SW 1271 (cell line): ENCODE data around the gene ZNF791.
"Not testable (repeated sequence)": the region's sequence is repeated elsewhere in the genome, so short reads cannot be mapped to it uniquely, and the experiment has no call there.

ENCODE experiments used
- DNase-seq, 2 experiments: peaks; one replicate each; lab custom pipeline; 2025; lab: John Stamatoyannopoulos, UW

Gene ZNF791

DNA sequence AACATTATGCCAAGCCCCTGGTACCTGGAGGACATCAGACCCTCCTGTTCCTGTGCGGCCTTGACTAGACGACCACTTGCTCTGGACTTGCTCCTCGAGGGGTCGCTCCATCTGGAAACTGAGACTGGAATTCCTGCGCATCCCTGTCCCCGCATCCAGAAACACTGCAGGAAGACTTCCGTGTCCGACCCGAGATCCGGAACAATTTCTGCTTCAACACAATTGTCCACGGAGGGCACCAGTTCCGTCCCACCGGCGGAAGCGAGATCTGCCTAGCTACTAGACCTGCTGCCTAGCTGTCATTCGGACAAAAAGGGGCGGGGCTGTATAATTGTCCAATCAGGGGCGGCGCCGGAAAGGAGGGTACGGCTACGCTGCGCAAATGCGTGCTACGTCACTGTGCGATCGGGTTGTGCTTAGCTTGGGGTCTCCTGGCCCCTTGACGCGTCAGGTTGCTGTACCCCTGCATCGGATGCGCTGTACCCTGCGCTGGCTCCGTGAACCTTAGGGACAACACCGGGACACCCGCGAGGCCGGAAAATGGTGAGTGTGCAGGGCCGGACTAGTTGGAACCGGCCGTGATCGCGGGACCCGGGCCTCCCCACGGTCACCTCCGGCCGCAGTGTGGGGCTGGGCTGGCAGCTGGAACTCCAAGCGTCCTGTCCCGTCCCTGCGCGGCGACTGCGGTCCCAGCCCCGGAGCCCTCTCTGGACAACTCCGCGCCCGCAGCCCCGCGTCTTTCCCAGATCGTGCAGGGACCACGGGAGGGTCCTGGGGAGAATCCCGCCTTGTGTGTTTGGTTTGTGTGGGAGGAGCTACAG is at the start of gene ZNF791, which contains the start of gene ZNF490:
TSS of gene ZNF791 (plus strand) at position 381 of the 821 bp plus-strand sequence. CDS start at position 541, 160 bp downstream.
TSS of gene ZNF490 (minus strand) at position 274 of the 821 bp plus-strand sequence. CDS start at position 141, 133 bp downstream.
- DNase-seq, result peak; percentile 97

DNA sequence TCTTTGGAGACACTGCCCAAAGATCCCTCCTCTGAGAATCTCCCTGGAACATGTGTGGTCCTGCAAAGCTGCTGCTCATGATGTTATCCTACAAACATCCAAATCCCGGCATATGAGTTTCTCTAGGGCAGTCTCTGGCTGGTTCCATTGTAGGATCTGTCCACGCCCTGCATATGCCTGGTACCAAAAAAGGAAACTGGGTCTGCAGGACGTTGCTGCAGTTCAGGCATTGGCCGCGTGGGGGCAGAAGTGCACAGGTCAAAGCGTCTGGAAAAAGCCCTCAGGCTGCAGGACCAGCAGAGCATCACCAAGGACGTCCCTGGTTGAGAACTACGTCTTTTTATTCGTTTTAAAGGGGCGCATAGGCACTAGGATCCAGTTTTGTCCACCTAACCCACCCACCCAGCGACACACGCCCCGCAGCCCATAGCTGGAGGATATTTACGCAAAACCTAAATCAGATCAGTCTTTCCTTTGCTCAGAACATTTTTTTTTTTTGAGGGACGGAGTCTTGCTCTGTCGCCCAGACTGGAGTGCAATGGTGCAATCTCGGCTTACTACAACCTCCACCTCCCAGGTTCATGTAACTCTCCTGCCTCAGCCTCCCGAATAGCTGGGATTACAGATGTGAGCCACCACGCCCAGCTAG is 46.6 kb upstream of the ZNF791 start:
- peak; percentile 40 to 80 for DNase-seq

DNA sequence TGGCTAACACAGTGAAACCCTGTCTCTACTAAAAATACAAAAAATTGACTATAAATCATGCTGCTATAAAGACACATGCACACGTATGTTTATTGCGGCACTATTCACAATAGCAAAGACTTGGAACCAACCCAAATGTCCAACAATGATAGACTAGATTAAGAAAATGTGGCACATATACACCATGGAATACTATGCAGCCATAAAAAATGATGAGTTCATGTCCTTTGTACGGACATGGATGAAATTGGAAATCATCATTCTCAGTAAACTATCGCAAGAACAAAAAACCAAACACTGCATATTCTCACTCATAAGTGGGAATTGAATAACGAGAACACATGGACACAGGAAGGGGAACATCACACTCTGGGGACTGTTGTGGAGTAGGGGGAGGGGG is 44.3 kb upstream of the ZNF791 start:
- DNase-seq, result not testable (repeated sequence)

DNA sequence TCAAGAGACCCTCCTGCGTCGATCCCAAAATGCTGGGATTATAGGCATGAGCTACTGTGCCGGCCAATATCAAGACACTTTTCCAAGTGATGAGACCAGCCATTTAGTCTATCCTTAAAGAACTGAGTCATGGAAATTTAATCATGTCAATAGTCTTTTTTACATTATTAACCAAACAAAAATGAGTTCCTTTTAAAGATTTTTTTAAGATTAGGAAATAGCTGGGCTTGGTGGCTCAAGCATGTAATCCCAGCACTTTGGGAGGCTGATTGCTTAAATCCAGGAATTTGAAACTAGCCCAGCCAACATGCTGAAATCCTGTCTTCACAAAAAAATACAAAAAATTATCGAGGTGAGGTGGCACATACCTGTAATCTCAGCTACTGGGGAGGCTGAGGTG is 42.8 kb upstream of the ZNF791 start:
- no peak for DNase-seq

DNA sequence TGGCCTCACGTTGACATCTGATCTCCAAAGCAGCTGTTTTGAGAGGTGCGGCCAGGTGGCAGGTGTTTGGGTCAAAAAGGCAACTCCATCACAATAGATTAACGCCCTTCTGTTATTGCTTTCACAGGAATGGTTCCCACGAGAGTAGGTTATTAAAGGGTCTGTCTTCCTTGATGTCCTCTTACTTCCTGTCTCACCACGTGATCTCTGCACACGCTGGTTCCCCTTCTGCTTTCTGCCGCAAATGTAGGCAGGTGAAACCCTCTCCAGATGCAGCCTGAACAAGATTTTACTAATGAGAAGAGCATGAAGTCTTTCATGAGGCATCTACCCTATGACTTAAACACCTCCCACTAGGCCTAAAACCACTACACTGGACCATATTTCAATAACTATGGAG is 36.7 kb upstream of the ZNF791 start:
- no peak for DNase-seq

DNA sequence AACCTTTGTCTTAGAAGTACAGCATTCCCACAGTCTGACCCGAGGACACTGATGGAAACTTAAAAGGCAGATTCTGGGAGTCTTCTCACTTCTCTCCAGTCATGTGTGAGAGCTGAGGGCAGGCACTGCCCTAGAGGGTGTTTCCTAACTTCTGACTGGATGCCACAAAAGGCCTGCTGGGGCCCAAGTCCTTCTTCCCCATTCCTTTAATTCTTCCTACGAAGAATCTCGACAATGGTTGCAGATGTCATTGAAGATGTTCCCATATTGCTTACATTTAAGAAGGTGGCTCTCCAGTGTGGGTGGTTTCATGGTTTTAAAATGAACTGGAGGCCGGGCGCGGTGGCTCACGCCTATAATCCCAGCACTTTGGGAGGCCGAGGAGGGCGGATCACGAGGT is 32.1 kb upstream of the ZNF791 start:
- no peak for DNase-seq

DNA sequence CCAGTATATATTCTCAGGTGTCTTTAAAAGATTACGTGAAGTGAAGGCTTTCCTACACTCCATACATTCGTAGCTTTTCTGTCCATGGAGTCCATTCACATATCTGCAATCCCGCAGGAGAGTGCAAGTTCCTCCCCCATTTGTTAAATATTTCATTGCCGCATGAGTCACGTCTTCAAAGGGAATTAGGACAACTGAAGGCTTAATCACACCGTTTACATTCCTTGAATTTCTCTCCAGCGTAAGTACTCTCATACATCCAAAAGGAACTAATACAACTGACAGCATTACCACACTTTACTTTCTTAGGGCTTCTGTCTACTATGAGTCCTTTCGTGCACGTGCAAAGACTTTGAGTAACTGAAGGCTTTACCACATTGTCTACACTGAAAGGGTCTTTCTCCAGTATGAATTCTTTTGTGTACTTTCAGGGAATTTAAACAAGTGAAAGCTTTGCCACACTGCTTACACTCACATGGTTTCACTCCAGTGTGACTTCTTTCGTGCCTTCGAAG is 30.5 kb upstream of the ZNF791 start:
- no peak for DNase-seq

DNA sequence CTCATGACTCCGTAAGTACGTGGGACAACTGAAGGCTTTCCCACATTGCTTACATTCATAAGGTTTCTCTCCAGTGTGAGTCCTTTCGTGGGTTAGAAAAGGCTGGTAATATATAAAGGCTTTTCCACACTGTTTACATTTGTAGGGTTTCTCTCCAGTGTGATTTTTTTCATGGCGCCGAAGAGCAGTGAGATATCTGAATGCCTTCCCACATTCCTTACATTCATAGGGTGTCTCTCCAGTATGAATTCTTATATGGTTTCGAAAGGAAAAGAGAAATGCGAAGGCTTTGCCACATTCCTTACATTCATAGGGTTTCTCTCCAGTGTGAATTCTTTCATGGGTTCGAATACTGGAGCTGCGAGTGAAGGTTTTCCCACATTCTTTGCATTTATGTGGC is 29.6 kb upstream of the ZNF791 start:
- no peak for DNase-seq

DNA sequence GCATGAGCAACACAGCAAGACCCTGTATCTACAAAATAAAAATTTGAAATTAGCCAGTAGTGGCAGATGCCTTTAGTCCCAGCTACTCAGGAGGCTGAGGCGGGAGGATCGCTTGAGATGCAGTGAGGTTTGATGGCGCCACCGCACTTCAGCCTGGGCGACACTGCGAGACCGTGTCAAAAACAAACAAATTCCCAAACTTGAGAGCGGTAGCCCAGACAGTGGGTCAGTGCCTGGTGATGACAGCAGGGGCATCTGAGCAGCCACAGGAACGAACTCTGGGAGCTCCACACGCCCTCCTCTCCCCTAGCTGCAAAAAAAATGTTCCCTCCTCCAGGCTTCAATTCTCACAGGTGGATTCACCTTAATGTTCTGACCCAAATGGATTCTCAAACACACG is 14.2 kb upstream of the ZNF791 start:
- no peak for DNase-seq

DNA sequence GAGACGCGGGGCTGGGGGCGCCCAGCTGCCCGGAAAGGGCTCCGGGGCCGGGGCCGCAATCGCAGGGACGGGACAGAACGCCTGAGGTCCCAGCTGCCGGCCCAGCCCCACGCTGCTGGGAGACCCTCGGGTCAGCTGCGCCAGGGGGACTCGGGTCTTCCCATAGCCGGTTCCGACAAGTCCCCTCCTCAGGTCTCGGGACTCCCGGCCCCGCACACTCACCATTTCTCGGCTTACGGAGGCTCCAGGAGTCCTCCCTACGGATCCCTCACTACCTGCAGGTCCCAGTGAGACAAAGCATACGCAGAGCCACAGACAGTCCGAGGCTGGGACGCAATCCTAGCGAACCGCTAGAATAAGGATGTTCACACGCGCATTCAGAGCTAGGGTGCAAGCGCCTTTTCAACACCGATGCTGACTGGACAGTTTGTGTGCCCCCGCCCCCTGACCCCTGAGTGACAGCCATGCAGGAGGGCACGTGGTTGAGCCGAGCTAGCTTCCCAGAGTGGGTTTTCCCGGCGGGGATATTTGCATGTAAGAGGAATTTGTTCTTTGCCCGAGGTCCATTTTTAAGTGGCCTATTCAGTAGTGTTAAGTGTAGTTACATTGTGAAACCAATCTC is 13.7 kb upstream of the ZNF791 start:
- no peak for DNase-seq

DNA sequence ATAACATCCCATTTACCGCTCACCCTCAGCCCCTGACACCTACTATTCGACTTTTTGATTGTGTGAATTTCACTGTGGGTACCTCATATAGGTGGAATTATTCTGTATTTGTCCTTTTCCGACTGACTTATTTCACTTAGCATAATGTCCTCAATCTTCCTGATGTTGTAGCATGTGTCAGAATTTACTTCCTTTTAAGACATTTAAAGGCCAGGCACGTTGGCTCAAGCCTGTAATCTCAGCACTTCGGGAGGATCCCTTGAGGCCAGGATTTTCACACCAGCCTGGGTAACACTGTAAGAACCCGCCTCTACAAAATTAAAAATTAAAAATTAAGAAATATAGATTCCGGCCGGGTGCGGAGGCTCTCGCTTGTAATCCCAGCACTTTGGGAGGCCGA is 13.1 kb upstream of the ZNF791 start:
- no peak for DNase-seq

DNA sequence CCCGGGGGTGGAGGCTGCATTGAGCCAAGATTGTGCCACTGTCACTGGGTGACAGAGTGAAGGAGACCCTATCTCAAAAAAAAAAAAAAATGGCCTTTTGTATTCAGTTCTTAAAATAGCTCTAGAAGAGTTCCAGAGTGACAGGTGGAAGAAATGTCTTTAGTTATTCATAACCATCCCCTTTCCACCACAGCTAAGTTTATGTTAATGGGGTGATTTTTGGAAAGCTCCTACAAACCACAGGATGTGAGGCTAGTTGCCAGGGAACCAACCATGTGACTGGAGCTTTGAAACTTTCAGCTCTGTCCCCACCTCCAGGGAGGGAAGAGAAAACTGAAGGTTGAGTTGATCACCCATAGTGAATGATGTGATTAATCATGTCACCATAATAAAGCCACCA is 7.0 kb upstream of the ZNF791 start:
- DNase-seq, result no peak

DNA sequence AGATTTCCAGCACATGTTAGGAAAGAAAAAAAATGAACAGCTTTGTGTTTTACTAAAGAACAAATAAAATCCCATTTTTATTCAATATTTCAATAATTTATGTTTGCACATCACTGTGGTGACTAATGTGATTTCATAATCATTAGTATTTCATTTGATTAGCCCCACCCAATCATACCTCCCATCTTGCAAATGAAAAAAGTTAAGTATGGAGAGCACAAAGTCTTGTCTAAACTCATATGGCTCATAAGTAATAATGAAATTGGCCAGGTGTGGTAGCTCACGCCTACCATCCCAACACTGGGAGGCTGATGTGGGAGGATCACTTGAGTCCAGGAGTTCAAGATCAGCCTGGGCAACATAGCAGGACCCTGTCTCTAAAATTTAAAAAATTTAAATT is 3.9 kb upstream of the ZNF791 start:
- no peak for DNase-seq

DNA sequence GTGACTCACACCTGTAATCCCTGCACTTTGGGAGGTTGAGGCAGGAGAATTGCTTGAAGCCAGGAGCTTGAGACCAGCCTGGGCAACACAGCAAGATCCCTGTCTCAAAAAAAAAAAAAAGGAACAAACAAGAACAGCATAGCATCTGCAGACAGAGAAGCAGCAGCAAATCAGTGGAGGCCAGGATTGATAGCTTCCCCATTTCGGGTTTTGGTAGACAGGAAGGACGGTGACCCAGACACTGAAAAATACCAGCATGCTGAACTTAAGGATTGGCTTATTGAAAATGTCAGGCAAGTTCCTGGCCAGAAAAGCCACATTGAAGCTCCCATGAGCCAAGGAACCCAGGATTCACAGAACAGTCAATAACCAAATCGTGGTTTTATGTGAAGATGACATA is 3.1 kb upstream of the ZNF791 start:
- DNase-seq, result no peak

DNA sequence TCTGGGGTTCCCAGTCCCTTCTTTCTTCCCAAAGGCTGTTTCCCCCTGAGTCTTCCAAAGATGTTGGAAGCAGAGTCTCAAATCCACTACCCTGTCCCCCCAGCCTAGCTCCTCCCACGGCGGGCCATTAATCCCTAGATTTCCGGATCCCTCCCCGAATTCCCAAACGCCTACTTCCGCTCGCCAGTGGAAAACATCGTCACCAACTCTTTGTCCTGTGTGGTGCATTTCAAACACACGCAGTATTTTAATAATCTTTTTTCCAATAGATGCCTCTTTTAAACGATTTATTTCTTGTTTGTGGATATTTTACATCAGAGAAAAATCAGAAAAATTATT is 610 bp downstream of the ZNF791 start:
- peak; percentile 54 to 77 for DNase-seq

DNA sequence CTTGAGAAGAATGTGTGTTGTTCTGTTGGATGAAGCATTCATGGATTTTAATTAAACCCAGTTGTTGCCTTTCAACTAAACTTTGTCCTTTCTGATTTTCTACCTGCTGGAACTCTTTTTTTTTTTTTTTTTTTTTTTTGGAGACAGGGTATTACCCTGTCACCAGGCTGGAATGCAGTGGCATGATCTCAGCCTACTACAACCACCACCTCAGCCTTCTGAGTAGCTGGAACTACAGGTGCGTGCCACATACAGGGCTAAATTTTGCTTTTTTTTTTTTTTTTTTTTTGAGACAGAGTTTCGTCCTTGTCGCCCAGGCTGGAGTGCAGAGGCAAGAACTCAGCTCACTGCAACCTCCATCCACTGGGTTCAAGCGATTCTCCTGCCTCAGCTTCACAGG is 6.9 kb downstream of the ZNF791 start:
- no peak for DNase-seq

DNA sequence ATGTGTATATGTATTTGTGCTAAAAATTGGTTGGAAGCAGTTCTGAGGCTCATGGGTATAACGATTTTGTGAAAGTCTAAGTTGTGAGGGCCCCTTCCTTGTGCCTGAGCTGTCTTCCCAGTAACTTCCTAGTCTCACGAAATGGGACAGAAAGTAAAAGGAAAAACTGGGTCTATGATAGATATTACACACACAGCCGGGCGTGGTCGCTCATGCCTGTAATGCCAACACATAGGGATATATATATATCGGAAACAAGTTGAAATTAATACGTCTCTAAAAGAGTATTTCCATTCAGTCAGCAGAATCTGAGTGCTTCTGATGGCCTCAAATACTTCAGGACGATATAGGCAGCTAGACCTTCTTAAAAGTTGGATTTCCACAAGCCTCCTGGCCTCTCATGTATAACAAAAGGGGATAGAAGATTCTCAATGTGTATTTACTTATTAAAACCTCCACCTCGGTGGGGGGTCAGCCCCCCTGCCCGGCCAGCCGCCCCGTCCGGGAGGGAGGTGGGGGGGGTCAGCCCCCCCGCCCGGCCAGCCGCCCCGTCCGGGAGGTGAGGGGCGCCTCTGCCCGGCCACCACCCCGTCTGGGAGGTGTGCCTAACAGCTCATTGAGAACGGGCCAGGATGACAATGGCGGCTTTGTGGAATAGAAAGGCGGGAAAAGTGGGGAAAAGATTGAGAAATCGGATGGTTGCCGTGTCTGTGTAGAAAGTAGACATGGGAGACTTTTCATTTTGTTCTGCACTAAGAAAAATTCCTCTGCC is 10.7 kb downstream of the ZNF791 start:
- not testable (repeated sequence) for DNase-seq

DNA sequence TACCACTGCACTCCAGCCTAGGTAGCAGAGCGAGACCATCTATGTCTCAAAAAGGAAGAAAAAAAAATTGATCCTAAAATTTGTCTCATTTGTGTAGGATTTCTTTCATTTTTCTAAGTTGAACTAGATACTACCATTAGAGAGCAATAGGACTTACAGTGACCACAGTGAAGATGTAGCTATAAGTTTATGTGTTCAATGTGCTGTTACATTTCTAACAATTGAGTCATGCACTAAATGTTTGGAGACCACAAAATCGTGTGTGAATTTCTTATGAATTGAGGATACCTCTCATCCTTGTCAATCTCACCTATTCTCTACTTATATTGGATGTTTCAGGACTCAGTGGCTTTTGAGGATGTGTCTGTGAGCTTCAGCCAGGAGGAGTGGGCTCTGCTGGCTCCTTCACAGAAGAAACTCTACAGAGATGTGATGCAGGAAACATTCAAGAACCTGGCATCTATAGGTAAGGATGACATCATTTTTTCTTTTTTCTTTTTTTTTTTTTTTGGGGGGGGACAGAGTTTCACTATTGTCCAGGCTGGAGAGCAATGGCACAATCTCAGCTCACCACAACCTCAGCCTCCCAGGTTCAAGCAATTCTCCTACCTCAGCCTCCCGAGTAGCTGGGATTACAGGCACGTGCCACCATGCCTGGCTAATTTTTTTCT is 12.8 kb downstream of the ZNF791 start:
- DNase-seq, result no peak

DNA sequence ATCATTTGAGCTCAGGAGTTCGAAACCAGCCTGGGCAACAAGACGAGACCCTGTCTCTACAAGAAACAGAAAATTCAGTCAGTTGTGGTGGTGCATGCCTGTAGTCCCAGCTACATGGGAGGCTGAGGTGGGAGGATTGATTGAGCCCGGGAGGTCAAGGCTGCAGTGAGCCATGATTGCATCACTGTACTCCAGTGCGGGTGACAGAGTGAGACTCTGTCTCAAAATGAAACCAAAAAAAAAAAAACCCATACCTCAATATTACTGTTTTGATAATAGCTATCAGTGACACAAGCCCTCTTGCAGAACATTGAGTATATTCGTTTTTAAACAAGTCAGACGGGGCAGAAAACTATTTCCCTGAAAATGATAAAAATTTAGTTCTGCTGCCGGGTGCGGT is 16.2 kb downstream of the ZNF791 start:
- no peak for DNase-seq

DNA sequence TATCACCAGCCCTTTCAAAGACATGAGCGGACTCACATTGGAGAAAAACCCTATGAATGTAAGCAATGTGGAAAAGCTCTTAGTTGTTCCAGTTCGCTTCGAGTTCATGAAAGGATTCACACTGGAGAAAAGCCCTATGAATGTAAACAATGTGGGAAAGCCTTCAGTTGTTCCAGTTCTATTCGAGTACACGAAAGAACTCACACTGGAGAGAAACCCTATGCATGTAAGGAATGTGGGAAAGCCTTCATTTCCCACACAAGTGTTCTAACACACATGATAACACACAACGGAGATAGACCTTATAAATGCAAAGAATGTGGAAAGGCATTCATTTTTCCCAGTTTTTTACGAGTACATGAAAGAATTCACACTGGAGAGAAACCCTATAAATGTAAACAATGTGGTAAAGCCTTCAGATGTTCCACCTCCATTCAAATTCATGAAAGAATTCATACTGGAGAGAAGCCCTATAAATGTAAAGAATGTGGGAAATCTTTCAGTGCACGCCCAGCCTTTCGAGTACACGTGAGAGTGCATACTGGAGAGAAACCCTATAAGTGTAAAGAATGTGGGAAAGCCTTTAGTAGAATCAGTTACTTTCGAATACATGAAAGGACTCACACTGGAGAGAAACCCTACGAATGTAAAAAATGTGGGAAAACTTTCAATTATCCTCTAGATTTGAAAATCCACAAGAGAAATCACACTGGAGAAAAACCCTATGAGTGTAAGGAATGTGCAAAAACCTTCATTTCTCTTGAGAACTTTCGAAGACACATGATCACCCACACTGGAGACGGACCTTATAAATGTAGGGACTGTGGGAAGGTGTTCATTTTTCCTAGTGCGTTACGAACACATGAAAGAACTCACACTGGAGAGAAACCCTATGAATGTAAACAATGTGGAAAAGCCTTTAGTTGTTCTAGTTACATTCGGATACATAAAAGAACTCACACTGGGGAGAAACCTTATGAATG is 17.6 kb downstream of the ZNF791 start:
- no peak for DNase-seq
